DMS79 treated with DMSO at 0.1 percent for 48 hours (cell line): ENCODE data around the gene CIAO2A.
"Not testable (repeated sequence)": the region's sequence is repeated elsewhere in the genome, so short reads cannot be mapped to it uniquely, and the experiment has no call there.

Experiments used
- DNase-seq: peaks from one replicate; lab custom pipeline; 2025; lab: John Stamatoyannopoulos, UW

Gene CIAO2A

DNA sequence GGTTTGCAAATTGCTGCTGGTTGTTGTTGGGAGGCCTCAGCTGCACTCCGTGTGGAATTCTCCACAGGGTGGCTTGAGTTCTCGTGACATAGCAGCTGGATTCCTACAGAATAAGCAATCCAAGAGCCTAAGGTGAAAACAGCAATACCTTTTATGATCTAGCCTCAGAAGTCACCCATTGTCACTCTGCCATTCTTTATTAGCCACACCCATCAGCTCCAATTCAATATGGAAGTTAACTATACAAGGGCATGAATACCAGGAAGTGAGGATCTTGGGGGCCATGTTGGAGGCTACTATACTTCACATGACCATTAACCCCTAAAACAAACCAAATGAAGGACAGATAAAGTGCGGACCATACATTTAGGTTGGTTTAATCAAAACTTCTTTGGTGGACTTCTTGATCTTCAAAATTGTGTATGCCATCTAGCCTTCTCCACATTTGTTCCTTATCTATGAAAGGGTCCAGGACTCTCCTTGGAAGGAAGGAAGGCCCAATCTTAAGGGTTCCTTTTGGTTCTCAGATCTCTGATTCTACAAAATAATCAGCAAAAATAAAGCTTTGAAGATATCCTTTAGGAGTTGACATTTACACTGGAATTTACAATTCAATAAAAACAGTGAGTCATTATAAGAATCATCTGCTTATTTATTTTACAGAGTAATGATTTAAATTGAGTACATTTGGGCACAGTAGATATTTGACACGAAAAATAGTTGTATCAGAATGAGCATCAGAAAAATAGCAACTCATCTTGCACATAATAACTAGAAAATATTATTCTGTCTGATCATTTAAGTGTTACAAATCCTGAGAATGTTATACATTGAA is 21.5 kb downstream of the CIAO2A start:
- DNase-seq, result no peak

DNA sequence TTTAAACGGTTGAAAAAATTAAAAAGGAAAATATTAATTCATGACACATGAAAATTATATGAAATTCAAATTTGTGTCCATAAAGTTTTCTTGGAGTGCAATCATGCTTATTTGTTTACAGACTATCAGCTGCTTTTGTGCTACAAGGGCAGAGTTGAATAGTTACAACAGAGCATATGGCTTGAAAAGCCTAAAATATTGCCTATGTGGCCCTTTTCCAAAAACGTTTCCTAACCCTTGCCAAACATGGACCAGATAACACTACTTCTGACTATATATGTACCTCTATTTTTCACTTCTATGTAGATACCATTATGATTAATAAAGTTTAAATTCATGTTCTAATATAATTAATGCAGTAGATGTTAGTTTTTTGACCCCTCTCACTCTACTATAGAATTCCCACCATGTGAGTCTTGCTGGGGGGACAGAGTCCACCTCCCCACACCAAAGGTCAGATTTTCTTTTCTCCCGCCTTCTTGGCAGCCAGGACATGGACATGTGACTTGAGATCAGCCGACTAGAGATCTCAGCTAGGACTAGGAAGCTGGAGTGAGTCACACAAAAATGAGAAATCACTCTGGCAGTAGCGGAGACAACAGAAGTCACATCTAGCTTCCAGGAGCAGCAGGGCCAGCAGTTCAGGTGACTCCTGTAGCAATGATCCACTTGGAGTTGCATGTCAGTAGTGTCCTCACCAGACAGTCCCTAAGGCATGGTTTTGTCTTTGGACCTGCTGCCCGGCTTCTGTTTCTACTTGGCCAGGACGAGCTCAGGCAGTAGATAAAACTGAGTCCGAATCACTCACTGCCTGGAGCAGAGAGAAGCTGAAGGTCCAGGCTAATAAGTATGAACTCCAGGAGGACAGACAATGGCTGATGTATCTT is 22.4 kb downstream of the CIAO2A start:
- DNase-seq, result no peak

DNA sequence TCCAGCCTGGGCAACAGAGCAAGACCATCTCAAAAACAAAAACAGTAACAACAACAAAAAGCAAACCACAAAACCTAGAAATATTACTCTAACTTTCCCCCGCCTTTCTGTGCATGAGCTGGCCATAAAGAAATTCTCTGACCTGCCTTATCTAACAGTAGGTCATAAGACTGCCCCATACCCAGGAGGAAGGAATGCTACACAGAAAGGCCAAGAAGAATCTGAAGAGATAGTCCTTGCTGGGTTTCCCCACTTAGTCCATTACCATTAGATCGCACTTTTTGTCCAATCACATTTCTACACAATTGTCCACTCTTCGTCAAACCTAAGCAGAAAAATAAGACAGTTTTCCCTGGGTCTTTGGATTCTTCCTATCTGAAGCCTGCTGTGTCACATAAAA is 23.5 kb downstream of the CIAO2A start:
- DNase-seq, result no peak

- no peak for DNase-seq
These were observed 25.5 kb downstream of the CIAO2A start for GRCh38 chr15:64068133-64068532.

GRCh38 chr15:64067564-64068030 is 26.0 kb downstream of the CIAO2A start:
- DNase-seq, result peak; percentile 16

- DNase-seq, result no peak
These were observed 27.2 kb downstream of the CIAO2A start for GRCh38 chr15:64066451-64066850.

GRCh38 chr15:64060716-64061115 is 32.9 kb downstream of the CIAO2A start:
- DNase-seq, result no peak

- not testable (repeated sequence) for DNase-seq
These were observed 34.5 kb downstream of the CIAO2A start for GRCh38 chr15:64059104-64059503.

- DNase-seq, result no peak
These were observed 35.4 kb downstream of the CIAO2A start for GRCh38 chr15:64058279-64058678.

- not testable (repeated sequence) for DNase-seq
These were observed 40.0 kb downstream of the CIAO2A start for GRCh38 chr15:64053674-64054073.

DNA sequence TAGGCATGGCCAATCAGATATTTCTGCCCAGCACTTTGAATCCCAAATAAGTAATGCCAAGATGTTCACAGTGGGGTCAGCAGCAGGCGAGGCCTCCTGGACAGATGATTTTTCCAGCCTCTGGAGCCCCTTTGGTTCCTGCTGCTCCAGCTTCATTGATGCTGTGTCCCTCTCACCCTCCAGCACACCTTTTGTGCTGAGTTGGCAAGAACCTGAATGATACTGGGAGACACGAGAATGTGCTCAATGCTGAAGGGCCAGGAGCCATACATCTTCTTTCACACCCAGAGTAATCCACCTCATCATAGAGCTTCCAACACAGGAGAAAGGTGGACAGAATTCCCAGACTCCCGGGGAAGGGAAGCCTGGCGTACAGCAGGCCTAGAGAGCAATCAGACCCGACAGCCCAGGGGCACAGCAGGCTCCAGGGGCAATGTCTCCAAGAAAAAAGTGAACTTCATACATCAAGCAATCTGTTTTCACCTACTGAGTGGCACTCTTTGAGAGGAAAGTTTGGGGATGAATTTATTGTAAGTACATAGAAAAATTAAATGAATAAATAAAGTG is 40.6 kb downstream of the CIAO2A start:
- no peak for DNase-seq

GRCh38 chr15:64051407-64052259 is 42.0 kb downstream of the CIAO2A start:
- DNase-seq, result no peak

- DNase-seq, result no peak
These were observed 42.6 kb downstream of the CIAO2A start for GRCh38 chr15:64051093-64051402.

DNA sequence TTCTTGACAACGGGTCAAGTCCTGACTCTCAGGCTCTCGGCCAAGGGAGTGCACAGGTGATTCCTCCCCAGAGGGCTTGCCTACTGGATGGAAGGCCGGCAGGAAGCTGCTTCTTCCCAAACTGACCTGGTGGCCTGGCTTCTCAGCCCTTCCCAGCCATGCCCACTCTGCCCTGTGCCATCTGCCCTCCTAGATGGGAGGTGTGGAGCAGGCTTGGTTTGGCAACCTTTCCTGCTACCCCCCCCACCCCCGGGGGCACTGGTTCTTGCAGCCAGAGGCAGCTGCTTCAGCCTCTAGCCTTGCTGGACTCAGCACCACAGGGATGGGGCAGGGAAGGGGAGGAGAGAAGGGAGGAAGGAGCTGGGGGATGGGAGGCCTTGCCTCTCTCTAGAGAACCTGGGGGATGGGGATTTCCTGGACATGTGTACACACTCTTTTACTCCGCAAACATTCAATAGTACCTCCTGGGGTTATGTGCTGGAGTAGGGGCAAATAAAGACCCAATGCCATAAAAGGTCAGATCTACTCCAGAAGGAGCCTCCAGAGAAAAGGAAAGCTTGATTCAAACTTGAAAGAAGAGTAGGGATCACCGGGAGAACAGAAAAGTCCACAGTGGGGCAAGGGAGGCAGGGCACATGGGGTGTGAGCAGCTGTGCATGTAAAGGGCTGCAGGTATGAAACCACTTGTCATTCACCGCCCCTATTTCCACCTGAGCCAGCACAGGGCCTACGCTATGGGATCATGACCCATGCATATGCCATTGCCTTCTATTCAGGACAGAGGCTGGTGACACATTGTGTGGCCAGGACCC is 43.2 kb downstream of the CIAO2A start:
- no peak for DNase-seq

GRCh38 chr15:64048781-64049460 is 44.7 kb downstream of the CIAO2A start:
- DNase-seq, result no peak

- no peak for DNase-seq
These were observed 47.1 kb downstream of the CIAO2A start, which contains the start of gene DAPK2 for GRCh38 chr15:64046421-64047153. Gene DAPK2 (minus strand): TSS chr15:64046485. CDS start chr15:64040261, 6,224 bp downstream.

DNA sequence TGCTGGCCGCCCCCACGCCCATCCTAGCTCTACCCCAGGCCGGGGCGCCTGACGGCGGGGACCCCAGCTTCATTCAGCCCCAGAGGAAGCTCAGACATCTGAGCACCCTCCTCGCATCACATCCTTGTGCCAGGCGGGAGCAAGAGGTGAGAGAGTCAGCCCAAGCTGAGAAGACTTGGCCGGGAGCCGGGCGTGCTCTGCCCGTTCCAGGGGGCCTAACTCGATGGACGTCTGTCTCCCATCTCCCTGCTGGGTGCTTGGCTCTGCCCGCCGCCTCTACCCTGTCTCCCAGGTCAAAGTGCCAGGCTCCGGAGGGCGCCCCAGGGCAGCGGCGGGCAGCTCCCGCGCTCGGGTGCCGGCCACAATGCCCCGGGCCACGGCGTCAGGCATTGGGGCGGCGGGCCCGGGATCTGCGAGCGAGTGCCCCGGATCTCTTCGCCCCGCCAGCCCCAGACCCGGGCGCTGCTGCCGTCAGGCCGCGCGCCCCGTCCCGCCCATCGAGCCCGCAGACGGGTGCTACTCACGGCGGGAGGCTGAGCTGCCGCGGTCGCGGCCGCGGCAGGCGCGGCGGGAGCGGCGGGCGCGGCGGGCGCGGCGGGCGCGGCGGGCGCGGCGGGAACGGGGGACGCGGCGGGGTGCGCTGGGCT is 47.7 kb downstream of the CIAO2A start:
- DNase-seq, result peak; percentile 2

- DNase-seq, result no peak
These were observed 48.6 kb downstream of the CIAO2A start for GRCh38 chr15:64045101-64045435.
